Measurements from ENCODE around the gene GAL.

The GAL gene

GRCh38 chr11:68659158-68659921 is 25.0 kb upstream of the GAL start:
- DNase-seq = no peak

GRCh38 chr11:68660066-68660810 is 24.1 kb upstream of the GAL start:
- no peak for DNase-seq

GRCh38 chr11:68661014-68661413 is 23.3 kb upstream of the GAL start:
- DNase-seq = no peak

- DNase-seq = no peak
These were observed 22.4 kb upstream of the GAL start for GRCh38 chr11:68661697-68662603.

- no peak for DNase-seq
These were observed 20.8 kb upstream of the GAL start for GRCh38 chr11:68663482-68664010.

- no peak for DNase-seq
These were observed 20.2 kb upstream of the GAL start for GRCh38 chr11:68664141-68664540.

GRCh38 chr11:68664906-68665305 is 19.4 kb upstream of the GAL start:
- DNase-seq = no peak

- no peak for DNase-seq
These were observed 18.9 kb upstream of the GAL start for GRCh38 chr11:68665436-68665835.

GRCh38 chr11:68666849-68667248 is 17.5 kb upstream of the GAL start:
- DNase-seq = no peak

- no peak for DNase-seq
These were observed 16.5 kb upstream of the GAL start for GRCh38 chr11:68667511-68668500.

- DNase-seq = no peak
These were observed 14.8 kb upstream of the GAL start for GRCh38 chr11:68669301-68670090.

GRCh38 chr11:68670208-68670992 is 13.9 kb upstream of the GAL start:
- no peak for DNase-seq

- DNase-seq = no peak
These were observed 10.9 kb upstream of the GAL start for GRCh38 chr11:68673306-68673945.

- DNase-seq = no peak
These were observed 10.4 kb upstream of the GAL start for GRCh38 chr11:68673991-68674390.

- no peak for DNase-seq
These were observed 9.9 kb upstream of the GAL start for GRCh38 chr11:68674461-68674860.

- DNase-seq = no peak
These were observed 6.9 kb upstream of the GAL start for GRCh38 chr11:68677432-68677831.

- DNase-seq = no peak
These were observed 6.3 kb upstream of the GAL start for GRCh38 chr11:68678031-68678441.

- no peak for DNase-seq
These were observed 3.7 kb upstream of the GAL start for GRCh38 chr11:68680541-68681231.

GRCh38 chr11:68682531-68682961 is 1.8 kb upstream of the GAL start:
- DNase-seq = no peak

Measured in T-helper 9 cell (primary cell).